ENCODE measurements around the gene BLOC1S5. TPM values are rescaled to one million over a fixed set of nuclear protein-coding genes. Genes with fewer than 3 reads are reported as not detected.

Gene BLOC1S5
- total and polyA plus RNA-seq, 7 experiments from 2014 or later: 9.6 to 39.2 (median 24.9) TPM

DNA sequence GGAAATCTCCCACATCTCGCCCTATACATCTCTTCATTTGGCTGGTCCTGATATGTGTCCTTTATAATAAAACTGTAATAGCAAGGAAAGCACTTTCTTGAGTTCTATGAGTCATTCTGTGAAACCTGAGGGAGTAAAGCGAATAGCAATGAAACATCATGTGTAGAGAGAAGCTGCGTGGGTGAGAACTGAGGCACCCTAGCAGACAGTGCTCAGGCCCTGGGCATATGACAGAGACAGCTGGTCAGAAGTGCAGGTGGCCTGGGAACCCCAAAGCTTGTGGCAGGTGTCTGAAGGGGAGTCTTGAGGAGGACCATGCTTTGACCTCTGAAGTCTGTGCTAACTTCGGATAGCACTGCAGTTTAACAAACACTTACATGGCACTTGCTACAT, 1.3 kb upstream of the BLOC1S5 start:
- Mint-ChIP-seq H3K9me3 (no peaks in the 10 kb centered on the region), H3K4me1 (peaks cover 9 to 33% (median 27%) of the 10 kb centered on the region in 7 donors), H3K4me3 (peak overlapping the region in 3 of 10 donors; percentile 4 to 95 (median 91)), H3K27ac (peak overlapping the region; percentile 91 to 97 (median 95)), H3K27me3 (no peaks in the 10 kb centered on the region), H3K36me3 (peaks cover 0 to 6% (median under 1%) of the 10 kb centered on the region in 5 donors)
- intact Hi-C loops (cut with micrococcal nuclease): loop anchor here in 1 of 2 donors (2.0 kb wide), 2 partner anchors 49 to 153 kb away; no protein-coding TSS in a partner anchor
- Histone ChIP-seq H3K27ac (ENCODE audit: low read depth, low read length) (peak overlapping the region; percentile 92), H3K36me3 (ENCODE audit: control insufficient read depth in 2 of 3, insufficient read depth in 3 of 3, low read length in 3 of 3) (peaks cover 0 to 11% (median 0%) of the 10 kb centered on the region in 3 experiments), H3K4me1 (ENCODE audit: control insufficient read depth in 2 of 2, insufficient read depth in 2 of 2, low read length in 2 of 2) (peaks cover 10% of the 10 kb centered on the region in 2 donors), H3K27me3 (ENCODE audit: control insufficient read depth in 2 of 2, insufficient read depth in 2 of 2, low read length in 2 of 2) (no peaks in the 10 kb centered on the region), H3K9me3 (ENCODE audit: control insufficient read depth in 2 of 3, low read length in 3 of 3) (no peaks in the 10 kb centered on the region), H3K4me3 (ENCODE audit: low read length) (peak overlapping the region; percentile 89)
- POLR2A ChIA-PET: interaction anchor here (1.1 to 2.7 kb wide), 3 partner anchors 36 to 176 kb away, joined by 3 to 30 read pairs (median 3); partner anchors contain the start of gene EEF1E1
- ATAC-seq (no peak), DNase-seq (peak in 1 of 9 donors; percentile 46)
- CTCF ChIA-PET: interaction anchor here (0.6 kb wide), 1 partner anchor 29 kb away, joined by 3 read pairs; no protein-coding TSS in a partner anchor

DNA sequence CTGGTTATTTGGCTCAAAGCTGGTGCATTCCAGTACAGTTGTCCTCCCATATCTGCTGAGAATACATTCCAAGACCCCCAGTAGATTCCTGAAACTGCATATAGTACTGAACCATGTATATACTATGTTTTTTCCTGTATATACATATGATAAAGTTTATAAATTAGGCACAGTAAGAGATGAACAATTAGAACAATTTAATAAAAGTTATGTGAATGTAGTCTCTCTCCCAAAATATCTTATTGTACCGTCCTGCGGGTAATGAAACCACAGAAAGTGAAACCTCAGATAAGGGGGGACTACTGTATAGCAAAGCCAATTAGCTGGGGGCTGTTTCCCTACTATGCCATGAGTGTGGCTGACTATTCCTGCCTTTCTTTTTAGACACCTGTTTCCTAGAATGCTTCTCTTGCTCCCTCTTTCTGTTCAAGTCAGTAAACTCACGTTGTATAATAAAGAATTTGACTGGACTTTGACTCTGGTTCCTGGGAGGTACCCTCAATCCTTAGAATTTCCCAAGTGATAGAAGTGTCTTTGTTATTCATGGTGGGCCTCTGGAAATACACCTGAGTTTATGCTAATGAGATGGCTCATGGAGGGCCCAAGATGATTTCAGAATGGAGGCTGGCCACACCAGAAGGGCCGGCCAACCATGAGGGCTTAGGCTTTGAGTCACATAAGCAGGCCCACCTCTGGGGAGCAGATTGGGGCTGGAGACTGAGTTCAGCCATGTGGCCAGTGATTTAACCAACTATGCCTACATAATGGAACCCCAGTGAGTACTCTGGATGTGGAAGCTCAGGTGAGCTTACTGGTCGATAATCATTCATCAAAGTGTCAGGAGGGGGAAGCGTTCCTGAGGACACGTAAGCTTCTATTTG, 689 bp upstream of the BLOC1S5 start:
- Histone ChIP-seq H3K36me3 (ENCODE audit: control insufficient read depth in 2 of 3, insufficient read depth in 3 of 3, low read length in 3 of 3) (peaks cover 0 to 11% (median 0%) of the 10 kb centered on the region in 3 experiments), H3K9me3 (ENCODE audit: control insufficient read depth in 2 of 3, low read length in 3 of 3) (no peaks in the 10 kb centered on the region), H3K27me3 (ENCODE audit: control insufficient read depth in 2 of 2, insufficient read depth in 2 of 2, low read length in 2 of 2) (no peaks in the 10 kb centered on the region), H3K4me3 (ENCODE audit: low read length) (peak overlapping the region; percentile 89), H3K27ac (ENCODE audit: low read depth, low read length) (peak overlapping the region; percentile 92), H3K4me1 (ENCODE audit: control insufficient read depth in 2 of 2, insufficient read depth in 2 of 2, low read length in 2 of 2) (peaks cover 10% of the 10 kb centered on the region in 2 donors)
- Mint-ChIP-seq H3K4me3 (peak overlapping the region; percentile 91 to 98 (median 95)), H3K36me3 (peaks cover 0 to 12% (median 6%) of the 10 kb centered on the region in 5 donors), H3K9me3 (no peaks in the 10 kb centered on the region), H3K27ac (peak overlapping the region; percentile 91 to 97 (median 95)), H3K4me1 (peaks cover 9 to 36% (median 28%) of the 10 kb centered on the region in 7 donors), H3K27me3 (no peaks in the 10 kb centered on the region)
- POLR2A ChIA-PET: interaction anchor here (1.0 to 2.7 kb wide), 8 partner anchors 17 to 753 kb away, joined by 3 to 30 read pairs (median 4); partner anchors contain the start of genes CAGE1, EEF1E1 and RIOK1
- DNase-seq (peak in 1 of 9 donors; percentile 23), ATAC-seq (no peak)
- CTCF ChIA-PET: interaction anchor here (0.5 to 1.9 kb wide), 5 partner anchors 36 to 375 kb away, joined by 3 to 6 read pairs (median 3); partner anchors contain the start of gene EEF1E1
- intact Hi-C loops (cut with micrococcal nuclease): loop anchor here (1.0 to 2.0 kb wide), 9 partner anchors 37 to 752 kb away; partner anchors contain the start of genes CAGE1 (in 2 of the 2), EEF1E1 (in 2 of the 2), RIOK1 (in 2 of the 2) and SLC35B3 (in 2 of the 2)

DNA sequence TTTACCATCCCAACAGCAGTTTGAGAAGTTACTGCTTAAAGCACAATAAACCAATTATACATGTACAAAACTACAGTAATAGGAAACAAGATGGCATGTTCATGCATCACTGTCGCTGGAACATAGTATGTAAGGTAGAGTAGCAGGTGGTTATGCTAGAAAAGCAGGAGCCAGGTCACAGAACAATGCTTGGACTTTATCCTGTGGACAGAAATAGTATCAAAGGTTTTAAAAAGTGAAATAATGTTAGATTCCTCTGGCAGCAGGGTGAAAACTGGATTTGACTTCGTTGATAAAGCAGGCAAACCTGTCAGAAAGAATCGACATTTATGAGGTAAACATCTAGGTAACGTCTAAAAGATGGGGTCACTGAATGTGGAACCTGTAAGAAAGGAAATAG, 2.5 kb downstream of the BLOC1S5 start:
- DNase-seq (no peak), ATAC-seq (no peak)
- intact Hi-C loops (cut with micrococcal nuclease): no loop called here
- Histone ChIP-seq H3K9me3 (ENCODE audit: control insufficient read depth in 2 of 3, low read length in 3 of 3) (no peaks in the 10 kb centered on the region), H3K4me3 (ENCODE audit: low read length) (no peak overlapping the region), H3K27me3 (ENCODE audit: control insufficient read depth in 2 of 2, insufficient read depth in 2 of 2, low read length in 2 of 2) (no peaks in the 10 kb centered on the region), H3K4me1 (ENCODE audit: control insufficient read depth in 2 of 2, insufficient read depth in 2 of 2, low read length in 2 of 2) (peaks cover 10% of the 10 kb centered on the region in 2 donors), H3K27ac (ENCODE audit: low read depth, low read length) (peak overlapping the region; percentile 10), H3K36me3 (ENCODE audit: control insufficient read depth in 2 of 3, insufficient read depth in 3 of 3, low read length in 3 of 3) (peaks cover 0 to 11% (median 3%) of the 10 kb centered on the region in 3 experiments)
- CTCF ChIA-PET: no interaction called here
- H3K9me3 Mint-ChIP-seq: no peaks in the 10 kb centered on the region
- H3K36me3 Mint-ChIP-seq: peaks cover 0 to 22% (median 8%) of the 10 kb centered on the region in 5 donors
- H3K27me3 Mint-ChIP-seq: no peaks in the 10 kb centered on the region
- no peak overlapping the region for H3K4me3 Mint-ChIP-seq
- POLR2A ChIA-PET: no interaction called here
- H3K4me1 Mint-ChIP-seq: peaks cover 9 to 50% (median 28%) of the 10 kb centered on the region in 7 donors
- H3K27ac Mint-ChIP-seq: no peak overlapping the region

DNA sequence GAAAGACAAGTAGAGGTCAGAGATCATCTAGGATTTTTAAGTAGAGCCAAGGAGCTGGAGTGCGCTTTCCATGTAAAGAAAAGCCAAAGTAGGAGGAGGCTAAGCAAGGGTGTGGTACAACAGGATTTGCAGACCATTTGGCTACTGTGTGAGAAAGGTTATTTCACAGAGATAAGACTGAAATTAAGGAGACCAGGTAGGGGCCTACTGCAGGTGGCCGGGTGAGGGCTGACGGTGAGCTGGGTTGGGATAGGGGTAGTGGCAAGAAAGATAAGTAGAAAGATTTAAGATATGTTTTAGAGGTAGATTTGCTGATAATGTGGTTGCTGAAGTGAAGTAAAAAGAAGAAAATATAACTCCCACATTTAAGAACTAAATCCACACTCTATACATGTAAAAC, 3.8 kb downstream of the BLOC1S5 start:
- CTCF ChIA-PET: interaction anchor here (0.7 to 0.9 kb wide), 2 partner anchors 342 to 433 kb away, joined by 3 to 4 read pairs; no protein-coding TSS in a partner anchor

DNA sequence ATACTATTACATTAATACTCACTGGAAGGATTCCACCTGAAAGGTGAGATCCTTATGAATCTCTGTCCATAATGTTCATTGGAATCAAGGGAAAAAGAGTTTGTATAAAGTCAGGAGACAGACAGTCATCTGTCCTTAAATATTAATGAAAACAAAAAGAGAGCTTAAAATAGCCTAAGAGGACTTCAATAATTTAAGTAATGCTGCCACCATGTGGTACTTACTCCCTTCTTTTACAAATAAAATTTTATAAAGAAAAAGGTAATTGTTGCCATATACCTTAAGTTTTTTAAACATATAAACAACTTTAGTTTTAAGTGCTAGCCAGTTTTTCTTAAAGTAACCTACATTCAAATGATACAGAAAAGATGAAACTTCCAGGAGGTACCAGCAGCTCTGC, 5.1 kb downstream of the BLOC1S5 start:
- H3K36me3 Mint-ChIP-seq: peaks cover 0 to 38% (median 14%) of the 10 kb centered on the region in 5 donors
- H3K4me1 Mint-ChIP-seq: peaks cover 0 to 37% (median 12%) of the 10 kb centered on the region in 7 donors
- DNase-seq (peak in 1 of 9 donors; percentile 23), ATAC-seq (no peak)
- no peaks in the 10 kb centered on the region for H3K9me3 ChIP-seq (ENCODE audit: control insufficient read depth in 2 of 3, low read length in 3 of 3)
- no peaks in the 10 kb centered on the region for H3K27me3 ChIP-seq (ENCODE audit: control insufficient read depth in 2 of 2, insufficient read depth in 2 of 2, low read length in 2 of 2)
- ChIA-PET POLR2A (no interaction called here), CTCF (interaction anchor here (0.9 to 1.4 kb wide), 3 partner anchors 147 to 340 kb away, joined by 4 read pairs; no protein-coding TSS in a partner anchor)
- intact Hi-C loops (cut with micrococcal nuclease): loop anchor here (1.0 to 2.0 kb wide), 3 partner anchors 160 to 782 kb away; no protein-coding TSS in a partner anchor
- H3K27me3 Mint-ChIP-seq: no peaks in the 10 kb centered on the region
- H3K4me1 ChIP-seq (ENCODE audit: control insufficient read depth in 2 of 2, insufficient read depth in 2 of 2, low read length in 2 of 2): no peaks in the 10 kb centered on the region
- H3K27ac ChIP-seq (ENCODE audit: low read depth, low read length): no peak overlapping the region
- no peak overlapping the region for H3K4me3 Mint-ChIP-seq
- no peaks in the 10 kb centered on the region for H3K9me3 Mint-ChIP-seq
- H3K27ac Mint-ChIP-seq: no peak overlapping the region
- no peak overlapping the region for H3K4me3 ChIP-seq (ENCODE audit: low read length)
- H3K36me3 ChIP-seq (ENCODE audit: control insufficient read depth in 2 of 3, insufficient read depth in 3 of 3, low read length in 3 of 3): peaks cover 0 to 21% (median 3%) of the 10 kb centered on the region in 3 experiments

More for the DNA sequence above, 3.8 kb downstream of the BLOC1S5 start:
- H3K4me1 ChIP-seq (ENCODE audit: control insufficient read depth in 2 of 2, insufficient read depth in 2 of 2, low read length in 2 of 2): peaks cover 9 to 10% of the 10 kb centered on the region in 2 donors
- peaks cover 0 to 22% (median 3%) of the 10 kb centered on the region in 3 experiments for H3K36me3 ChIP-seq (ENCODE audit: control insufficient read depth in 2 of 3, insufficient read depth in 3 of 3, low read length in 3 of 3)
- no peaks in the 10 kb centered on the region for H3K27me3 ChIP-seq (ENCODE audit: control insufficient read depth in 2 of 2, insufficient read depth in 2 of 2, low read length in 2 of 2)
- POLR2A ChIA-PET: no interaction called here
- H3K4me3 Mint-ChIP-seq: no peak overlapping the region
- H3K27me3 Mint-ChIP-seq: no peaks in the 10 kb centered on the region
- H3K4me1 Mint-ChIP-seq: peaks cover 9 to 46% (median 20%) of the 10 kb centered on the region in 7 donors
- ATAC-seq (no peak), DNase-seq (no peak)
- peak overlapping the region in 1 of 9 donors; percentile 8 for H3K27ac Mint-ChIP-seq
- H3K4me3 ChIP-seq (ENCODE audit: low read length): no peak overlapping the region
- no peaks in the 10 kb centered on the region for H3K9me3 ChIP-seq (ENCODE audit: control insufficient read depth in 2 of 3, low read length in 3 of 3)
- intact Hi-C loops (cut with micrococcal nuclease): no loop called here
- H3K36me3 Mint-ChIP-seq: peaks cover 0 to 32% (median 12%) of the 10 kb centered on the region in 5 donors
- no peak overlapping the region for H3K27ac ChIP-seq (ENCODE audit: low read depth, low read length)
- H3K9me3 Mint-ChIP-seq: no peaks in the 10 kb centered on the region

DNA sequence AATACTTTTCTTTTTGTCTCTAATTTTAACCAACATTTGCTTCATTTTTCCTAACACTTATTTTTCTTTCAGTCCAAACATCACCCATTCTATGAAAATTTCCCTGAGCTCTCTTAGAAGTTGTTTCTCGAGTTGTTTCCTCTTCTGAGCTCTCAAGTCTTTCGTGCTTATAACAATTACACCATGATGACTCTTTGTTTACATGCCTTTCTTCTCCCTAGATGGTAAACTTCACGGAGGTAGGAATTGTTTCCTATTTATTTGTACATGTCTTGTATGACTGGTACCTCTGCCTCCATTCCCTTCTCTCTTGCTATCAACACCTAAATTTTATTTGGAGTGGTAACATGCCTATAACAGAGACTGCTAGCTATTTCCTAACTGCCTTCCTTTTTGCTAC, 6.4 kb downstream of the BLOC1S5 start:
- Mint-ChIP-seq H3K9me3 (no peaks in the 10 kb centered on the region), H3K4me3 (no peak overlapping the region), H3K27ac (no peak overlapping the region), H3K36me3 (peaks cover 0 to 45% (median 19%) of the 10 kb centered on the region in 5 donors), H3K4me1 (peaks cover 0 to 30% (median 7%) of the 10 kb centered on the region in 7 donors), H3K27me3 (no peaks in the 10 kb centered on the region)
- intact Hi-C loops (cut with micrococcal nuclease): loop anchor here in 1 of 2 donors (2.0 kb wide), 1 partner anchor 781 kb away; no protein-coding TSS in a partner anchor
- ATAC-seq (no peak), DNase-seq (no peak)
- ChIA-PET CTCF (interaction anchor here (0.7 kb wide), 1 partner anchor 335 kb away, joined by 3 read pairs; no protein-coding TSS in a partner anchor), POLR2A (no interaction called here)
- H3K4me1 ChIP-seq (ENCODE audit: control insufficient read depth in 2 of 2, insufficient read depth in 2 of 2, low read length in 2 of 2): no peaks in the 10 kb centered on the region
- no peak overlapping the region for H3K4me3 ChIP-seq (ENCODE audit: low read length)
- no peak overlapping the region for H3K27ac ChIP-seq (ENCODE audit: low read depth, low read length)
- H3K9me3 ChIP-seq (ENCODE audit: control insufficient read depth in 2 of 3, low read length in 3 of 3): no peaks in the 10 kb centered on the region
- no peaks in the 10 kb centered on the region for H3K27me3 ChIP-seq (ENCODE audit: control insufficient read depth in 2 of 2, insufficient read depth in 2 of 2, low read length in 2 of 2)
- peaks cover 0 to 16% (median 3%) of the 10 kb centered on the region in 3 experiments for H3K36me3 ChIP-seq (ENCODE audit: control insufficient read depth in 2 of 3, insufficient read depth in 3 of 3, low read length in 3 of 3)
